Stomach (tissue), 9 donors: ENCODE results near the gene ICOSLG. TPM values are rescaled to one million over a fixed set of nuclear protein-coding genes. Genes with fewer than 3 reads are reported as not detected.
"Not testable (repeated sequence)": the region's sequence is repeated elsewhere in the genome, so short reads cannot be mapped to it uniquely, and the experiment has no call there.

Experiments
- DNase-seq, 2 donors: peaks; one replicate each; pipeline versions ENCODE4 v3.0.0 to v3.0.0-alpha.2; 2013 to 2019
- H3K27ac ChIP-seq, 5 donors: fragments of 200-600 bp in 4 of 5; sonication (generic) in 4 of 5; one replicate each; pipeline ENCODE4 v1.5.1; 2013 to 2019; ENCODE audit warnings: mild to moderate bottlenecking in 1 of 5, moderate library complexity in 1 of 5
- H3K27me3 ChIP-seq, 3 donors: fragments of 200-600 bp; sonication (generic); one replicate each; pipeline ENCODE4 v1.5.1; 2017 to 2019; ENCODE audit warnings: mixed run types in 1 of 3
- H3K36me3 ChIP-seq, 4 donors: fragments of 200-600 bp; sonication (generic); 1 replicate in 3 of 4; 2 replicates in 1 of 4; pipeline ENCODE4 v1.5.1; 2016 to 2019
- H3K4me1 ChIP-seq, 4 donors: fragments of 200-600 bp; sonication (generic); one replicate each; pipeline ENCODE4 v1.5.1; 2016 to 2019
- H3K4me3 ChIP-seq, 4 donors: fragments of 200-600 bp; sonication (generic) in 3 of 4; one replicate each; pipeline ENCODE4 v1.5.1; 2016 to 2019; ENCODE audit warnings: mild to moderate bottlenecking in 1 of 4
- H3K9me3 ChIP-seq, 4 donors: fragments of 200-600 bp; sonication (generic); one replicate each; pipeline ENCODE4 v1.5.1; 2016 to 2019
- WGBS, 5 donors: extraction: QIAGEN DNeasy Blood & Tissue Kit in 3 of 5; methylation state at CpG; one replicate each; pipeline versions ENCODE4 v1.1.5 to v1.1.7; 2013 to 2018; 5-methylcytosine and 5-hydroxymethylcytosine counted together
- intact Hi-C: fragments of 100-400 bp; cut with DNase I; formaldehyde crosslinking; loops from one replicate; pipeline ENCODE4 v1.15.1; 2023; ENCODE audit warnings: low total_unique reads
- polyA plus RNA-seq, 3 donors: library from polyadenylated mRNA; stranded (reverse); fragments of 200-250 nt; gene quantifications; one replicate each; pipeline ENCODE4 v1.2.3, GENCODE V29; 2013
- small RNA-seq, 4 donors: library from RNA; depleted of rRNA; stranded (forward); fragments of <200 nt; gene quantifications; one replicate each; pipeline ENCODE3, GENCODE V24; 2016
- total RNA-seq, 5 donors: library from RNA; depleted of rRNA; stranded (reverse); fragments of >200 nt; gene quantifications; one replicate each; pipeline versions ENCODE4 v1.1.0 to v1.2.3, GENCODE V29; 2014 to 2016
- donor health status: healthy with polysubstance abuse.
- donor health status: Bipolar disorder and iron deficiency.
- donor health status: healthy.

Gene ICOSLG
- total and polyA plus RNA-seq, 8 donors, result 1.2 to 7.0 (median 3.0) TPM

DNA sequence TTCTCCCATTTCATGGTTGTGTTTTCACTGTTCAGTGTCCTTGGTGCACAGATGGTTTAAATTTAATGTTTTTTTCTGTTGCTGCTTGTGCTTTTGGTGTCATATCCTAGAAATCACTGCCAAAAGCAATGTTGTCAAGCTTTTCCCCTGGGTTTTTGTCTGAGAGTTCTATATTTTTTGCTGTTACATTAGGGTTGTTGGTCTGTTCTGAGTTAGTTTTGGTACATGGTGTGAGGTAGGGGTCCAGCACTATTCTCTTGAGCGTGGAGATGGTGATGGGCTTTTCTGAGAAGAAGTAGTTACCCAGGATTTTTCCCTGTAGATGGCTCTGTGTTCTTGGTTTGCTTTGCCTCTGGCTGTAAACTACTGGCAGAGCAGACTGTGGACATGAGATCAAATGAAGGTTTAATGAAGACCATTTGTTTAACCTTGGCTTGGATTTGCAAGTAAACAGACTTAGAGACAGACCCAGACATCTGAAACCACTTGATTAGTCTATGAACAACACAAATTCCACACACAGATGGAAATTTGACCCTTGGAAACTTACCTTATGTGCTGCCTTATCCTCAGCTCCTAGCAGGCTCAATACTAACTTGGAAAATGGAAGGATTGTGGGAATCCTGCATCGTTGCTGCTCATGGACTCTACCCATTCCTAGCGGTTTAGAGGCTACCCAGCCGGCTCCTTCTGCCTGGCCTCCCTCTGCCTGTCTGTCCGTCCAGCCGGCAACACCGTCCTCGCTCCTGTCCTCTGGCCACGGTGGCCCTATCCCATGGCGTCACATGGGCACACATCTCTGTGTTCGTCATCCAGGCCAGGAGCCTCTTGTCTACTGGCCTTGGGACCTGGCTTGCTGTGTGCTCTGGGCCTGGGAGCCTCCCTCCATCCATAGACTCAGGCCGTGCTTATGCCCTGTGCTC, 50.1 kb downstream of the ICOSLG start:
- DNase-seq, intact Hi-C loops, H3K36me3 ChIP-seq, H3K4me1 ChIP-seq, H3K4me3 ChIP-seq, H3K27me3 ChIP-seq, H3K9me3 ChIP-seq: not testable (repeated sequence)
- 79 to 86% (median 83%) methylated on average over 8 to 12 of the region's 12 CpGs; no CpG with 5 or more reads in 1 of the 5 donors for WGBS, 5 donors
- H3K27ac ChIP-seq, result peak overlapping the region in 2 of 5 donors; percentile 31 to 38

DNA sequence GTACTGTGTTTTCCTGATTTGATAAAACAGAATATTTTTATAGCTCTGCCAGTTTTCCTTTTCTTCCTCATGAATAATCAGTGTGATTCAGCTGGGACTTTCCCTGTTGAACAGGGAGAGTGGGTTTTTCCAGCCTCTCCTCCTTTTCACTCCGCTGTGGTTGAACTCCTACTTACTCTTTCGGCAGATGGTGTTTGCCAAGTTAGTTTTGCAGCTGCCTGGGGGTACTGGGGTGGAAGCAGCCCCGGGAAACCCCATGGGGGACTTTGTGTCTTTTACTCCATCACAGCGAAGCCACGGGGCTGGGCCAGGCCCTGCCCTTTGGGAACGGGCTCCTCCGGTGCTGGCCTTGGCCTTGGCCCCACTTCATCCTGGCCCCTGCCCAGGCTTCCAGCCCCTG, 55.9 kb downstream of the ICOSLG start:
- H3K27ac ChIP-seq, H3K4me3 ChIP-seq, H3K27me3 ChIP-seq, H3K9me3 ChIP-seq, H3K36me3 ChIP-seq, intact Hi-C loops, H3K4me1 ChIP-seq, DNase-seq: not testable (repeated sequence)
- no CpG with 5 or more reads among the region's 7 CpGs for WGBS, 5 donors

DNA sequence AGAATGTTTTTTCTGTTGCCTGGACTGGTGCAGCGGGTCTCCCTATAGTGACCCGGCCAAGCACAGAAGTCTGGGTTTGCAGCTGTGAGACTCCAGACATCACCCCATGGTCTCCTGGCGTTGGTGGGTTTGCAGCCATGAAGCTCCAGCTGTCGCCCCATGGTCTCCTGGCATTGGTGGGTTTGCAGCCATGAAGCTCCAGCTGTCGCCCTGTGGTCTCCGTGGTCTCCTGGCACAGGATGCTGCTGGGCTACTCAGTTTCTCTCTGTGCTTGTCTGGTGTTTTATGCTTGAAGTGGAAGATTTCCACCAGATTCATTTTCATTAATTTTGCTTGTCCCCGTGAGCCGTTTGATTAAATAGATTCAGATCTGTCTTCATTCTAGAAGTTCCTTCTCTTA, 58.5 kb downstream of the ICOSLG start:
- H3K27me3 ChIP-seq, intact Hi-C loops, H3K9me3 ChIP-seq, DNase-seq, H3K4me3 ChIP-seq, H3K4me1 ChIP-seq, H3K36me3 ChIP-seq, H3K27ac ChIP-seq: not testable (repeated sequence)
- no CpG with 5 or more reads among the region's 8 CpGs for WGBS, 5 donors

DNA sequence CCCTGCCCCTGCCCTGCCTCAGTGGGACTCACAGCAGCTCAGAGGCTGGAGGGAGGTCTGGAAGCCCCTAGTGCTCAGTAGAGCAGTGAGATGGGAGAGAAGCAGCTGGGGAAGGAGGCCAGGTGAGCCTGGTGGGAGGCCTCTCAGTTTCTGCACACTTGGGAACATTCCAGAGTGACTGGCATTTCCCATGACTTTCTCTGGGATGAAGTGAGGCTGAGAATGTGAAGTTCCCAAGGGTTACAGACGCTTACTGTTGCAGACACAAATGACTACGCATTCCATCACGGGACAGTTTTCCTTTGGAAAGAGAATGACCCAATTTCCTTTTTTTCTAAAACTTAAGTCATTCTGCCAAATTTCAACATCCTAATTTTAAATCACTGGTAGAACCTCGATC, 59.2 kb downstream of the ICOSLG start:
- DNase-seq, H3K9me3 ChIP-seq, intact Hi-C loops, H3K27me3 ChIP-seq, H3K4me3 ChIP-seq, H3K4me1 ChIP-seq, H3K27ac ChIP-seq, H3K36me3 ChIP-seq: not testable (repeated sequence)
- WGBS, 5 donors, result no CpG with 5 or more reads among the region's 4 CpGs

DNA sequence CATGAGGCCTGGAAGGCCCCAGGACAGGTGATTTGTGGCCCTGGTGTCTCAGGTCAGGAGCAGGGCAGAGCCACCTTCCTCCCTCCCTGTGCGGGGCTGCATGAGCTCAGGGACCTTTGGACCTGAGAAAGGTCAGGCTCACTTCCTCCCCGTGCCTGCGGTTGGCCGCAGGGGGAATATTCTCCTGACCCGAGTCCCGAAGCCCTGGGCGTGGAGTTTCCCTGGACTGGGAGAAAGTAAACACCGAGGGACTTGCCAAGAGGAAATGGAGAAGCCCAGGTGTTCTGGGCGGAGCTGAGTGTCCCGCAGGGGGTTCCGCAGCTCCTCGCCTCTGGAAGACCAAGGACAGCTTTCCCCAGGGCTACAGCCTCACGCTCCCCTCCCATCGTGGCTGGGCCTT, 64.6 kb downstream of the ICOSLG start:
- intact Hi-C loops, H3K4me3 ChIP-seq, H3K36me3 ChIP-seq, H3K27me3 ChIP-seq, H3K27ac ChIP-seq, H3K9me3 ChIP-seq, H3K4me1 ChIP-seq: not testable (repeated sequence)
- DNase-seq, result peak in 1 of 2 donors; percentile 52
- WGBS, 5 donors, result 33% methylated on average over 3 of the region's 14 CpGs; no CpG with 5 or more reads in 4 of the 5 donors

DNA sequence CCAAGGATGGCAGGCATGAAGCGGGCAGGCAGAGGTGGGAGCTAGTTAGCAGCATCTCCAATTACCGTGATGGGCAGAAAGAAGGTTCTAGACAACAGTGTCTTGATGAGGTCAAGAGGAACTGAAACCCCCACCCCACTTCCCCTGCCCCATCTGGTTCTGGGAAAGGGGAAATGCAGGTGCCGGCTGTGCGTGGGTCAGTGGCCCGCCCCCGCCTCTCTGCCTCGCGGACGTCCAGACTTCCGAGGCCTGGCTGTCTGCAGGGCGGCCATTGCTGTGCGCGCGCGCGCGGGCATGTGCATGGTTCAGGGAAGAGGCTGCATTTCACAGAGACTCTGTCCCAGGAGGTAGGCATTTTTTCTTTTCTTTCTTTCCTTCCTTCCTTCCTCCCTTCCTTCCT, 65.6 kb downstream of the ICOSLG start:
- H3K27ac ChIP-seq, H3K4me1 ChIP-seq, H3K27me3 ChIP-seq, H3K9me3 ChIP-seq, intact Hi-C loops, DNase-seq, H3K36me3 ChIP-seq, H3K4me3 ChIP-seq: not testable (repeated sequence)
- 100% methylated on average over 2 of the region's 17 CpGs; no CpG with 5 or more reads in 4 of the 5 donors for WGBS, 5 donors

Small RNA genes within 50 kb of the gene (small RNA-seq; reads per million reads assigned to genes)
- gene AP001059.3, result 0 reads per million in 4 donors

Other genes with a start within 250 kb of the ICOSLG start
- gene TRAPPC10, start 228.6 kb downstream of the ICOSLG start, total RNA-seq, result 10 to 100 TPM; 14.6 to 88.1 (median 46.9) TPM
- gene TRAPPC10, start 228.6 kb downstream of the ICOSLG start, polyA plus RNA-seq, result 1 to 10 TPM; 3.7 to 7.3 (median 6.0) TPM
- 10 to 100 TPM in 2 of 5 donors, 1 to 10 TPM in 2, not detected in 1; 4.6 to 29.2 (median 14.7) TPM for gene PWP2, start 133.5 kb downstream of the ICOSLG start, total RNA-seq
- gene PWP2, start 133.5 kb downstream of the ICOSLG start, polyA plus RNA-seq, result 10 to 100 TPM in 1 of 3 donors, 1 to 10 TPM in 2; 2.4 to 15.3 (median 6.3) TPM
- 10 to 100 TPM in 3 of 5 donors, 1 to 10 TPM in 2; 9.6 to 40.6 (median 14.5) TPM for gene GATD3, start 107.3 kb downstream of the ICOSLG start, total RNA-seq
- 10 to 100 TPM in 2 of 3 donors, 1 to 10 TPM in 1; 5.6 to 49.3 (median 15.1) TPM for gene GATD3, start 107.3 kb downstream of the ICOSLG start, polyA plus RNA-seq
- not detected for gene DNMT3L, start 21.0 kb upstream of the ICOSLG start, total RNA-seq
- gene DNMT3L, start 21.0 kb upstream of the ICOSLG start, polyA plus RNA-seq, result not detected
- gene AIRE, start 44.9 kb upstream of the ICOSLG start, total RNA-seq, result under 1 TPM in 2 of 5 donors, not detected in 3; 0.18 to 0.87 TPM
- not detected for gene AIRE, start 44.9 kb upstream of the ICOSLG start, polyA plus RNA-seq
- 100 to 1,000 TPM; 123 to 283 (median 139) TPM for gene PFKL, start 59.1 kb upstream of the ICOSLG start, total RNA-seq
- 100 to 1,000 TPM in 1 of 3 donors, 10 to 100 TPM in 2; 83.0 to 120 (median 99.9) TPM for gene PFKL, start 59.1 kb upstream of the ICOSLG start, polyA plus RNA-seq
- 100 to 1,000 TPM in 1 of 5 donors, 10 to 100 TPM in 4; 21.1 to 118 (median 32.2) TPM for gene CFAP410, start 98.4 kb upstream of the ICOSLG start, total RNA-seq
- gene CFAP410, start 98.4 kb upstream of the ICOSLG start, polyA plus RNA-seq, result 10 to 100 TPM; 30.2 to 43.1 (median 39.0) TPM
- gene TRPM2, start 112.7 kb upstream of the ICOSLG start, total RNA-seq, result 10 to 100 TPM in 1 of 5 donors, 1 to 10 TPM in 4; 1.3 to 10.3 (median 3.5) TPM
- gene TRPM2, start 112.7 kb upstream of the ICOSLG start, polyA plus RNA-seq, result 1 to 10 TPM; 1.9 to 2.7 (median 1.9) TPM
- gene LRRC3, start 214.6 kb upstream of the ICOSLG start, total RNA-seq, result 1 to 10 TPM; 1.2 to 8.0 (median 5.5) TPM
- gene LRRC3, start 214.6 kb upstream of the ICOSLG start, polyA plus RNA-seq, result 1 to 10 TPM in 2 of 3 donors, under 1 TPM in 1; 0.76 to 1.3 (median 1.3) TPM